ENCODE measurements around the gene PNPLA2.

DNA sequence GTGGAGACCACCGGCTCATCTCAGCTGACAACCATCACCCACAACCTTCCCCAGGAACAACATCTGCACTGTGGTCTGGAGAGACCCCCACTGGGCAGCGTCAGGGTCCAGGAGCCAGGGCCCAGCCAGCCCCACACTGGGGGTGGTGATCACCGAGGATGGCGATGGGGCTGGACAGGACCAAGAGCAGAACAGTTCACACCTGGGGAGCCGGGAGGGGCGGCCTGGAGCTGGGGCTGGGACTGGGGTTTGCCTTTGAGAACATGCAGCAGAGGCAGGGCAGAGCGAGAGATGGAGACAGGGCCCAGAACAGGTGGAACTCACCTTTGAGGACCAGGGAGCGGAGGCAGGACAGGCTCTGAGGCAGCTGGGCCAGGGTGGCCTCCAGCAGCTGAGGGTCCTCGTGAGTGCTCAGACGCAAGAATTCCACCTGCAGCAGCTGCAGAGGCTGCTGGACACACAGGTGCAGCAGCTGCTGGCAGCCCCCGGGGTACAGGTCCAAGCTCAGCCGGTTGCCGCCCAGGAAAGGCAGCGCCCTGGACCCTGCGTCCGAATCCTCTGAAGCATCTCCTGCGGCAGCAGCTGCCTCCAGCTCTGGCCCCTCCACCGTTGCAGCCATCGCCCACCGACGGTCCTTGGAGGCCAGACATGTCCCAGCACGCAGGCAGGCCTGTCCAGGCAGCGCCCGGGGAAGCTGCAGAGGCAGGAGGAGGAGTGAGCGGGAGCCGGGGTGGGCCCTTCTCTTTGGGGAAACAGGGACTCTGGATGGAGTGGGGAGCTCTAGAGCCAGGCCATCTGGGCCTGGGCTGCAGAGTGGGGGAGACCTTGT is 14.7 kb upstream of the PNPLA2 start:
- TF ChIP-seq, protein P1, sequence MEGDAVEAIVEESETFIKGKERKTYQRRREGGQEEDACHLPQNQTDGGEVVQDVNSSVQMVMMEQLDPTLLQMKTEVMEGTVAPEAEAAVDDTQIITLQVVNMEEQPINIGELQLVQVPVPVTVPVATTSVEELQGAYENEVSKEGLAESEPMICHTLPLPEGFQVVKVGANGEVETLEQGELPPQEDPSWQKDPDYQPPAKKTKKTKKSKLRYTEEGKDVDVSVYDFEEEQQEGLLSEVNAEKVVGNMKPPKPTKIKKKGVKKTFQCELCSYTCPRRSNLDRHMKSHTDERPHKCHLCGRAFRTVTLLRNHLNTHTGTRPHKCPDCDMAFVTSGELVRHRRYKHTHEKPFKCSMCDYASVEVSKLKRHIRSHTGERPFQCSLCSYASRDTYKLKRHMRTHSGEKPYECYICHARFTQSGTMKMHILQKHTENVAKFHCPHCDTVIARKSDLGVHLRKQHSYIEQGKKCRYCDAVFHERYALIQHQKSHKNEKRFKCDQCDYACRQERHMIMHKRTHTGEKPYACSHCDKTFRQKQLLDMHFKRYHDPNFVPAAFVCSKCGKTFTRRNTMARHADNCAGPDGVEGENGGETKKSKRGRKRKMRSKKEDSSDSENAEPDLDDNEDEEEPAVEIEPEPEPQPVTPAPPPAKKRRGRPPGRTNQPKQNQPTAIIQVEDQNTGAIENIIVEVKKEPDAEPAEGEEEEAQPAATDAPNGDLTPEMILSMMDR (conservative IDR thresholded peaks at IDR 0.05 in 1 of 2, IDR thresholded peaks at IDR 0.05 in 1 of 2; ENCODE audit: extremely low read depth in 1 of 2, insufficient read depth in 1 of 2, low read depth in 1 of 2, low read length in 2 of 2), result no peak
- TF ChIP-seq EZH2 (IDR thresholded peaks at IDR 0.05; ENCODE audit: borderline replicate concordance, low read length), result no peak

All from mammary epithelial cell (primary cell).